GM10248 (cell line): Measurements from ENCODE around the gene CDR2L.
"Not testable (repeated sequence)": the region's sequence is repeated elsewhere in the genome, so short reads cannot be mapped to it uniquely, and the experiment has no call there.

Experiments
- CTCF ChIA-PET: fragments of 300-600 bp; sonication (Branson Sonifier 250); formaldehyde crosslinking; extraction: SDS; loops from one replicate; lab custom pipeline; 2021; ENCODE audit warnings: antibody characterized with exemption; lab: Yijun Ruan, JAX
- POLR2A ChIA-PET: fragments of 350-650 bp; sonication (Branson Sonifier 250); formaldehyde crosslinking; extraction: SDS; loops from one replicate; lab custom pipeline; 2020; ENCODE audit warnings: antibody characterized with exemption; lab: Yijun Ruan, JAX
- DNase-seq: peaks from one replicate; pipeline ENCODE4 v3.0.0; 2012; ENCODE audit errors: extremely low spot score
- CTCF ChIP-seq: IDR thresholded peaks from 2 replicates; pipeline ENCODE4 v1.5.1; 2012; ENCODE audit warnings: mild to moderate bottlenecking, low read depth; ENCODE audit errors: extremely low read depth, missing control alignments, control extremely low read depth

CDR2L gene

DNA sequence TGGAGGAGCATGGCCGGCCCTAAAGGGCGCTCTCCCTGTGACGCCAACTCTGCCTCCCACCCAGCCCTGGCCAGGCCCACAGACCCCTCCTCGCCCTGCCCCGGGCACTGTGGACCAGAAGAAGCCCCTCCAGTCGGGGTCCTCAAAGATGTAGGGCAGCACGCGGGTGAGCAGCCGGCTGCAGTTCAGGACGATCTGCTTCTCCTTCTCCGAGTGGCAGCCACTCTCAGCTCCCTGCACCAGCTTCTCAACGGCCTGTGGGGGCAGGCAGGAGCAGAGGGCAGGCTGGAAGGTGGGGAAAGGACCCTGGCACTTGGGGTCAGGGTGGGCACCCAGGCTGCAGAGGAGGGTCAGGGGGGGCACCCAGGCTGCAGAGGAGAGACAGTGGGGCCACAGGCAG, 23.8 kb upstream of the CDR2L start:
- POLR2A ChIA-PET = no interaction called here

GRCh38 chr17:74964246-74964761, 23.1 kb upstream of the CDR2L start:
- TF ChIP-seq CTCF = no peak
- POLR2A ChIA-PET = no interaction called here
- DNase-seq = no peak
- CTCF ChIA-PET = interaction anchor here (0.9 to 16.9 kb wide), 7 partner anchors 10 to 237 kb away, joined by 3 to 390 read pairs (median 138); partner anchors contain the start of genes HID1, MRPL58, OTOP2 and OTOP3

More for the DNA sequence above, 23.8 kb upstream of the CDR2L start:
- no peak for DNase-seq
- CTCF ChIA-PET = interaction anchor here (0.8 to 16.9 kb wide), 9 partner anchors 11 to 241 kb away, joined by 3 to 390 read pairs (median 114); partner anchors contain the start of genes HID1, MRPL58, OTOP2 and OTOP3
- no peak for TF ChIP-seq CTCF

DNA sequence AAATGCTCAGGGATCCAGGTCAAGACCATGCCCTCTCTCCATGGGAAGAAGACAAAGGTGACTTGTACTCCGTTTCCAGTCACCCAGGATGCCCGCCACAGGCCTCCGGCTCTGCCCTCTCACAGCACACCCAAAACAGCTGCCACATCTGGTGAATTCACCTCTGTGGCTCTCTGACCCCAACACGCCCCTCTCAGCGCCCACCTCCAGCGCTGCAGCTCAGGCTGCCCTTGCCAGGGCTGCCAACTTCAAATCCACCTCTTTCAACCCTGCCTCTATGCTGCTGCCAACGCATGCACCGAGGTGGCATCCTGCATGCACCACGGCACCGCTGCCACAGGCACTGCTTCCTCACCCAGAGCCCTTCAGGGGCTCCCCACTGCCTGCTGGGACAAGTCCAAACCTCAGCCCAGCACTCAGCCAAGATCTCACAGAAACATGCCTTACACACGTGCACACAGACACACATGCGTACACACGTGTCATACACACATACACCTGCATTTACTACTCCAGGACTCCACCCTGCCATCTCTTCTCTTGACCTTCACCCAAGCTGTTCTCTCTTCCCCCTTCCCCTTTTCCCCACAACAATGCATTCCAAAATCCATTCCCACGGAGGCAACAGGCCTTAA, 22.3 kb upstream of the CDR2L start:
- CTCF ChIA-PET = interaction anchor here (1.2 to 16.9 kb wide), 4 partner anchors 10 to 236 kb away, joined by 3 to 390 read pairs (median 131); partner anchors contain the start of genes CDR2L, HID1, OTOP2 and OTOP3
- DNase-seq = no peak
- no peak for TF ChIP-seq CTCF
- POLR2A ChIA-PET = no interaction called here

- CTCF ChIA-PET = interaction anchor here (0.9 to 12.8 kb wide), 6 partner anchors 6 to 233 kb away, joined by 3 to 148 read pairs (median 13); partner anchors contain the start of gene MRPL58
- no peak for TF ChIP-seq CTCF
- POLR2A ChIA-PET = interaction anchor here (0.6 kb wide), 1 partner anchor 1377 kb away, joined by 4 read pairs; no protein-coding TSS in a partner anchor
- no peak for DNase-seq
Measured at GRCh38 chr17:74968361-74968780, 19.1 kb upstream of the CDR2L start.

DNA sequence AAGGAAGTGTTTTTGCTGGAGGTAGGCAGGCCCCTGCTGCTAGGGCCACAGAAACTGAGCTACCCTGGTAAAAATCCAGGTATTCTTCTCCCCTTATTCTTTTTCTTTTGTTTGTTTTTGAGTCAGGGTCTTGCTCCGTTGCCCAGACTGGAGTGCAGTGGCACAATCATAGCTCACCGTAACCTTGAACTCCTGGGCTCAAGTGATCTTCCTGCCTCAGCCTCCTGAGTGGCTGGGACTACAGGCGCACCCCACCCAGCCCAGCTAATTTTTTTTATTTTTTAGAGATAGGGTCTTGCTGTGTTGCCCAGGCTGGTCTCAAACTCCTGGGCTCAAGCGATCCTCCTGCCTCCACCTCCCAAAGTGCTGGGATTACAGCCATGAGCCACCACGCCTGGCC, 17.9 kb upstream of the CDR2L start:
- DNase-seq, POLR2A ChIA-PET: not testable (repeated sequence)
- CTCF ChIA-PET = interaction anchor here (0.9 to 12.8 kb wide), 6 partner anchors 7 to 232 kb away, joined by 3 to 148 read pairs (median 13); partner anchors contain the start of gene MRPL58

GRCh38 chr17:74970395-74970794, 17.0 kb upstream of the CDR2L start:
- CTCF ChIA-PET = interaction anchor here (1.2 to 12.8 kb wide), 6 partner anchors 8 to 231 kb away, joined by 3 to 148 read pairs (median 22); no protein-coding TSS in a partner anchor
- POLR2A ChIA-PET = no interaction called here

More at GRCh38 chr17:74970395-74970794, 17.0 kb upstream of the CDR2L start:
- no peak for DNase-seq
- TF ChIP-seq CTCF = no peak
